Fibroblast of lung (primary cell): ENCODE measurements around the gene EXOSC7.

Experiments
- EZH2 ChIP-seq: IDR thresholded peaks from 2 replicates; pipeline ENCODE4 v1.5.1; 2012; ENCODE audit warnings: low read length, control low read depth, mild to moderate bottlenecking; ENCODE audit errors: missing control alignments
- TF ChIP-seq, protein P1 (sequence below), 2 donors: IDR thresholded peaks in 1 of 2; conservative IDR thresholded peaks in 1 of 2; 1 replicate in 1 of 2; 2 replicates in 1 of 2; pipeline ENCODE4 v1.5.1; 2011 to 2012; ENCODE audit warnings: low read length in 2 of 2, control low read depth in 1 of 2, inconsistent platforms in 1 of 2, low read depth in 1 of 2, mild to moderate bottlenecking in 1 of 2

DNA sequence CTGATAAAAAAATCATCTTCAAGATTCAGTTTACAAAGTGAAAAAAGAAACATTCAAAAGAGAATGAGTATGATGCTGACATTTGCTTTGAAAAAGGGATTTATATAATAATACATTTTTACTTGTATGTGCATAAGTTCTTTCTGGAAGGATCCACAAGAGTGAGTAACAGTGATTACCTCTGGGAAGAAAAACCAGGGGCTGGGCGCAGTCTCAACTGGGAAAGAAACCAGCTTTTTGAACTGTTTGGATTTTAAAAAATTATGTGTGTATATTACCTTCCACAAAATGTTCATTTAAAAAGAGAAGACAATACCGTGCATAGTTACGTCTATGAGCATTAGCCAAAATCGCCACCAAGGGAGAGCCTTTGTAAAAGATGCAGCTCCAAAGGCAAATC, 51.4 kb downstream of the EXOSC7 start:
- TF ChIP-seq, protein P1, sequence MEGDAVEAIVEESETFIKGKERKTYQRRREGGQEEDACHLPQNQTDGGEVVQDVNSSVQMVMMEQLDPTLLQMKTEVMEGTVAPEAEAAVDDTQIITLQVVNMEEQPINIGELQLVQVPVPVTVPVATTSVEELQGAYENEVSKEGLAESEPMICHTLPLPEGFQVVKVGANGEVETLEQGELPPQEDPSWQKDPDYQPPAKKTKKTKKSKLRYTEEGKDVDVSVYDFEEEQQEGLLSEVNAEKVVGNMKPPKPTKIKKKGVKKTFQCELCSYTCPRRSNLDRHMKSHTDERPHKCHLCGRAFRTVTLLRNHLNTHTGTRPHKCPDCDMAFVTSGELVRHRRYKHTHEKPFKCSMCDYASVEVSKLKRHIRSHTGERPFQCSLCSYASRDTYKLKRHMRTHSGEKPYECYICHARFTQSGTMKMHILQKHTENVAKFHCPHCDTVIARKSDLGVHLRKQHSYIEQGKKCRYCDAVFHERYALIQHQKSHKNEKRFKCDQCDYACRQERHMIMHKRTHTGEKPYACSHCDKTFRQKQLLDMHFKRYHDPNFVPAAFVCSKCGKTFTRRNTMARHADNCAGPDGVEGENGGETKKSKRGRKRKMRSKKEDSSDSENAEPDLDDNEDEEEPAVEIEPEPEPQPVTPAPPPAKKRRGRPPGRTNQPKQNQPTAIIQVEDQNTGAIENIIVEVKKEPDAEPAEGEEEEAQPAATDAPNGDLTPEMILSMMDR (conservative IDR thresholded peaks at IDR 0.05 in 1 of 2, IDR thresholded peaks at IDR 0.05 in 1 of 2; ENCODE audit: low read depth in 1 of 2, low read length in 2 of 2) = no peak
- TF ChIP-seq EZH2 = no peak
